KMS-11 (cell line): ENCODE data around the gene SOX5.

ENCODE experiments used
- H2AFZ ChIP-seq: fragments of 200-600 bp; sonication (generic); 2 replicates; pipeline ENCODE4 v1.6.1; 2016; ENCODE audit warnings: antibody characterized with exemption, mixed run types, low read depth
- H3K27ac ChIP-seq: fragments of 200-600 bp; sonication (generic); 2 replicates; pipeline ENCODE4 v1.6.1; 2016; ENCODE audit warnings: mild to moderate bottlenecking, mixed run types
- H3K27me3 ChIP-seq: fragments of 200-600 bp; sonication (generic); 2 replicates; pipeline ENCODE4 v1.6.1; 2017; ENCODE audit warnings: mild to moderate bottlenecking, low read depth, mixed run types, moderate library complexity; ENCODE audit not compliant: insufficient read depth
- H3K36me3 ChIP-seq: fragments of 200-600 bp; sonication (generic); 2 replicates; pipeline ENCODE4 v1.6.1; 2017; ENCODE audit warnings: mild to moderate bottlenecking, mixed run types; ENCODE audit not compliant: insufficient read depth
- H3K4me1 ChIP-seq: fragments of 200-600 bp; sonication (generic); 2 replicates; pipeline ENCODE4 v1.6.1; 2016; ENCODE audit warnings: mild to moderate bottlenecking, low read depth, mixed run types; ENCODE audit not compliant: poor library complexity, severe bottlenecking
- H3K4me2 ChIP-seq: fragments of 200-600 bp; sonication (generic); 2 replicates; pipeline ENCODE4 v1.7.0; 2016; ENCODE audit warnings: mild to moderate bottlenecking, mixed run types
- H3K4me3 ChIP-seq: fragments of 200-600 bp; sonication (generic); IDR thresholded peaks from 2 replicates; pipeline ENCODE4 v1.6.1; 2017; ENCODE audit warnings: low read depth, low read length, mixed read lengths; ENCODE audit not compliant: insufficient read depth
- H3K79me2 ChIP-seq: fragments of 200-600 bp; sonication (generic); 2 replicates; pipeline ENCODE4 v1.6.1; 2016; ENCODE audit warnings: low read depth, mixed run types; ENCODE audit not compliant: insufficient read depth
- H3K9ac ChIP-seq: fragments of 200-600 bp; sonication (generic); 2 replicates; pipeline ENCODE4 v1.6.1; 2016; ENCODE audit warnings: mild to moderate bottlenecking, mixed run types
- H4K20me1 ChIP-seq: fragments of 200-600 bp; sonication (generic); 2 replicates; pipeline ENCODE4 v1.6.1; 2016; ENCODE audit warnings: mild to moderate bottlenecking, mixed run types; ENCODE audit not compliant: insufficient read depth
- TF ChIP-seq, protein P1 (sequence below): fragments of 200-600 bp; sonication (generic); conservative IDR thresholded peaks from 2 replicates; pipeline ENCODE4 v1.6.1; 2017; ENCODE audit warnings: low read depth, mild to moderate bottlenecking, antibody characterized with exemption, low read length, moderate library complexity, mixed read lengths

The SOX5 gene

DNA sequence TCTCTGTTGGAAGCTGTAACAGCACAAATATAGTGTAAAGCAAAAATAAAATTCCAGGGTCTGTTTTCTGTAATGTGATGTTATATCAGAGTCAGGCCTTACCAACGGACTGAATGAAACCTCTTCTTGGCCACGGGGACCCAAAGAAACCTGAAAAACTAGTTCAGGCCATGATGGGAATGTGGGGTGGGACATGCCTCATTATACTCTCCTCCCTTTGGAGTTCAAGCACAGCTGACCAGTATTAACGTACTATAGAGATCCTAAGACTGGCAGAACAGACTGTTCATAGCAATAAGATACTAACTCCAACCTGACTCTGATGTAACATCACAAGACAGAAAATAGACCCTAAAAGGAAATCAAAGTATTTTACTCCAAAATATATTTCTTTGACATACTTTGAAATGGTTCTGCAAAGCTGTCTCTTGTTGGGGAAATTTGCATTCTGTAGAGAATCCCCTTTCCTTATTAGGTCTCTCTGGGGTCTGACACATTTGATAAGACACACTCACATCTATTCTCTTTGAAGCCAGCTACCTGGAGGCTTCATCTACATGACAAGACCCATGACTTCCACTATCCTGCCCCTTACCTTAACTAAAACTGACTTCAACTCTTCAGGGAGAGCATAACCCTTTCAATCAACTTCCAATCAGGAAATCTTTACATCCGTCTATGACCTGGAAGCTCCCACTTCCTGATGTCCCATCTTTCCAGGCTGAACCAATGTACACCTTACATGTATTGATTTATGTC lies 444.6 kb downstream of the SOX5 start:
- no peak overlapping the region for H3K27ac ChIP-seq
- TF ChIP-seq, protein P1, sequence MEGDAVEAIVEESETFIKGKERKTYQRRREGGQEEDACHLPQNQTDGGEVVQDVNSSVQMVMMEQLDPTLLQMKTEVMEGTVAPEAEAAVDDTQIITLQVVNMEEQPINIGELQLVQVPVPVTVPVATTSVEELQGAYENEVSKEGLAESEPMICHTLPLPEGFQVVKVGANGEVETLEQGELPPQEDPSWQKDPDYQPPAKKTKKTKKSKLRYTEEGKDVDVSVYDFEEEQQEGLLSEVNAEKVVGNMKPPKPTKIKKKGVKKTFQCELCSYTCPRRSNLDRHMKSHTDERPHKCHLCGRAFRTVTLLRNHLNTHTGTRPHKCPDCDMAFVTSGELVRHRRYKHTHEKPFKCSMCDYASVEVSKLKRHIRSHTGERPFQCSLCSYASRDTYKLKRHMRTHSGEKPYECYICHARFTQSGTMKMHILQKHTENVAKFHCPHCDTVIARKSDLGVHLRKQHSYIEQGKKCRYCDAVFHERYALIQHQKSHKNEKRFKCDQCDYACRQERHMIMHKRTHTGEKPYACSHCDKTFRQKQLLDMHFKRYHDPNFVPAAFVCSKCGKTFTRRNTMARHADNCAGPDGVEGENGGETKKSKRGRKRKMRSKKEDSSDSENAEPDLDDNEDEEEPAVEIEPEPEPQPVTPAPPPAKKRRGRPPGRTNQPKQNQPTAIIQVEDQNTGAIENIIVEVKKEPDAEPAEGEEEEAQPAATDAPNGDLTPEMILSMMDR, result no peak

DNA sequence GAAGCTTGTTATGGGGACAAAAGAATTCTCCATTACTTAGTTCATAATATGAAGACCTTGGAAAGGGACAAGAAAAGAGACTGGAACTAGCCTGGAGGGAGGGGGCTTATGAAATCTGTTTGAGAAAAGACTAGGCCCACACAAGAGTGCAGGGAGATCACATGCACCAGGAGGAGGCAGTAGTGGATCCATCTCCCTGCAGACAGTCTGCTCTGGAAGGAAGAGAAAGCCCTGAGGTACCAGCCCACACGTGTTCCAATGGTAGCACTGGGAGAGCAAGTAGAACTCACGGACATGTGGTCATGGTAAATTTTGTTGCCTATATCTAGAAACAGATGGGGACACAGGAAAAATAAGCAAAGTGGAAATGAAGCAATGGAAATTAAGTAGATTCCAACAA lies 445.4 kb downstream of the SOX5 start:
- Histone ChIP-seq H3K4me2 (no peak overlapping the region), H3K27ac (no peak overlapping the region), H2AFZ (no peak overlapping the region), H3K27me3 (no peaks in the 10 kb centered on the region), H3K4me1 (no peaks in the 10 kb centered on the region), H4K20me1 (no peaks in the 10 kb centered on the region), H3K4me3 (no peak overlapping the region), H3K79me2 (no peaks in the 10 kb centered on the region), H3K36me3 (no peaks in the 10 kb centered on the region), H3K9ac (no peak overlapping the region)
- TF ChIP-seq, protein P1, result no peak

More for the DNA sequence above, 444.6 kb downstream of the SOX5 start:
- H4K20me1 ChIP-seq, result no peaks in the 10 kb centered on the region
- no peak overlapping the region for H3K9ac ChIP-seq
- H3K36me3 ChIP-seq, result no peaks in the 10 kb centered on the region
- no peak overlapping the region for H2AFZ ChIP-seq
- no peak overlapping the region for H3K4me2 ChIP-seq
- no peaks in the 10 kb centered on the region for H3K79me2 ChIP-seq
- H3K4me1 ChIP-seq, result no peaks in the 10 kb centered on the region
- H3K4me3 ChIP-seq, result no peak overlapping the region
- no peaks in the 10 kb centered on the region for H3K27me3 ChIP-seq

DNA sequence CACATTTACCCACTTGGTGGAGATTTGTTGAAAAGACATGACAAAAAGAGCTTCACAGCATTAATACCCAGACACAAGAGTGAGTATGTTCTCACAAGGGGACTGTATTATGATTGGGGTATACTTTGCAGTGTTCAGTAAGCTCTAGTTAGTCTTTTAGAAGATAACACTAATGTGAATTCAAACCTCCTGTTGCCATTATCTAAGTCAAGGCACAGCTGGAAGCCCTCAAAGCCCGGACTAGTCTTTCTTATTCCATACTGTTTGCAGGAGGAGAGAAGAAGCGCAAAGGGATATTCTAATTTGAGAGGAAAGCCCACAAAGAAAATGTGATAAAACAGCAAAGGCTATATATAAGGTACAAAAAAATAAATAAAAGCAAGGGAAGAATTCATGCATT lies 445.9 kb downstream of the SOX5 start:
- H3K27ac ChIP-seq, result no peak overlapping the region
- H3K4me1 ChIP-seq, result no peaks in the 10 kb centered on the region
- no peak overlapping the region for H3K4me2 ChIP-seq
- H3K27me3 ChIP-seq, result no peaks in the 10 kb centered on the region
- no peak overlapping the region for H2AFZ ChIP-seq
- no peaks in the 10 kb centered on the region for H4K20me1 ChIP-seq
- no peaks in the 10 kb centered on the region for H3K36me3 ChIP-seq
- TF ChIP-seq, protein P1, result no peak
- no peak overlapping the region for H3K4me3 ChIP-seq
- no peaks in the 10 kb centered on the region for H3K79me2 ChIP-seq
- no peak overlapping the region for H3K9ac ChIP-seq

DNA sequence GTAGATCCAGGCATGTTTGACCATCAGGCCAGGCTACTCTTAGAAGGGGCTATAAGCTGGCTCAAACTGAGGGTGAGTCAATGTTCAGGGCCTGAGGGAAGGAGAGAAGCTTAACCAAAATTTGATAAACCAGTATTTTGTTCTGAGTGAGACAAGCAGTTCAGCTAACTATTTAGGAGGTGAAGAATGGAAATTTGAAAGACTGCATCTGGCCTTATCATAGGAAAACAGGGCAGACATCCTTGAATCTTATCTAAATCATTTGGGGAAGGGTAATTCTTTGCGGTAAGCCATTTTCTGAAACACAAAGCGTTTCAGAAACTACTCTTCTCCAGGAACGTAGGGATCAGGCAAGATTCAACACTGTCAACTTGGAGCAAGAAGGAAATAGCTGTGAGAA lies 447.2 kb downstream of the SOX5 start:
- no peak overlapping the region for H3K27ac ChIP-seq
- no peaks in the 10 kb centered on the region for H3K4me1 ChIP-seq
- no peak overlapping the region for H3K4me3 ChIP-seq
- H2AFZ ChIP-seq, result no peak overlapping the region
- no peaks in the 10 kb centered on the region for H3K27me3 ChIP-seq
- H3K9ac ChIP-seq, result no peak overlapping the region
- H3K4me2 ChIP-seq, result no peak overlapping the region
- H3K36me3 ChIP-seq, result no peaks in the 10 kb centered on the region
- TF ChIP-seq, protein P1, result no peak
- no peaks in the 10 kb centered on the region for H3K79me2 ChIP-seq
- H4K20me1 ChIP-seq, result no peaks in the 10 kb centered on the region
